Progenitor cell of endocrine pancreas (in vitro differentiated cells): ENCODE results near the gene NEK3. TPM values are rescaled to one million over a fixed set of nuclear protein-coding genes. Genes with fewer than 3 reads are reported as not detected.

ENCODE experiments used
- DNase-seq: peaks from one replicate; pipeline ENCODE4 v3.0.0; 2021; ENCODE audit warnings: low spot score; ENCODE audit not compliant: unreplicated experiment
- H3K27ac Mint-ChIP-seq: 2 replicates; pipeline ENCODE4 v1.8.0; 2021; ENCODE audit warnings: mild to moderate bottlenecking, moderate library complexity, mixed read lengths
- H3K27me3 Mint-ChIP-seq: 2 replicates; pipeline ENCODE4 v1.8.0; 2021; ENCODE audit warnings: mixed read lengths
- H3K36me3 Mint-ChIP-seq: 2 replicates; pipeline ENCODE4 v1.8.0; 2022; ENCODE audit warnings: mixed read lengths; ENCODE audit not compliant: insufficient read depth
- H3K4me1 Mint-ChIP-seq: 2 replicates; pipeline ENCODE4 v1.8.0; 2021; ENCODE audit warnings: low read depth, mixed read lengths
- H3K4me3 Mint-ChIP-seq: 2 replicates; pipeline ENCODE4 v1.8.0; 2021; ENCODE audit warnings: low read depth, mild to moderate bottlenecking, moderate library complexity, mixed read lengths
- H3K9me3 Mint-ChIP-seq: 2 replicates; pipeline ENCODE4 v1.8.0; 2021; ENCODE audit warnings: low read depth, mixed read lengths
- CTCF ChIP-seq: fragments of 200-600 bp; sonication (generic); IDR thresholded peaks from one replicate; pipeline ENCODE4 v1.5.0; 2021; ENCODE audit warnings: antibody characterized with exemption, mild to moderate bottlenecking; ENCODE audit not compliant: unreplicated experiment
- total RNA-seq: library from RNA; stranded (reverse); gene quantifications from 2 replicates; pipeline ENCODE4 v1.2.1, GENCODE V29; 2021

Gene NEK3
- total RNA-seq, 1 donor from 2014 or later = 26.3 TPM

- no peak for TF ChIP-seq CTCF
- Mint-ChIP-seq H3K4me1 (peaks cover 69% of the 10 kb centered on the region), H3K27me3 (no peaks in the 10 kb centered on the region), H3K4me3 (peak overlapping the region; percentile 78), H3K36me3 (peaks cover 2% of the 10 kb centered on the region), H3K27ac (peak overlapping the region; percentile 91), H3K9me3 (peaks cover 4% of the 10 kb centered on the region)
- no peak for DNase-seq
These were observed 656 bp upstream of the NEK3 start for GRCh38 chr13:52160053-52160452.

DNA sequence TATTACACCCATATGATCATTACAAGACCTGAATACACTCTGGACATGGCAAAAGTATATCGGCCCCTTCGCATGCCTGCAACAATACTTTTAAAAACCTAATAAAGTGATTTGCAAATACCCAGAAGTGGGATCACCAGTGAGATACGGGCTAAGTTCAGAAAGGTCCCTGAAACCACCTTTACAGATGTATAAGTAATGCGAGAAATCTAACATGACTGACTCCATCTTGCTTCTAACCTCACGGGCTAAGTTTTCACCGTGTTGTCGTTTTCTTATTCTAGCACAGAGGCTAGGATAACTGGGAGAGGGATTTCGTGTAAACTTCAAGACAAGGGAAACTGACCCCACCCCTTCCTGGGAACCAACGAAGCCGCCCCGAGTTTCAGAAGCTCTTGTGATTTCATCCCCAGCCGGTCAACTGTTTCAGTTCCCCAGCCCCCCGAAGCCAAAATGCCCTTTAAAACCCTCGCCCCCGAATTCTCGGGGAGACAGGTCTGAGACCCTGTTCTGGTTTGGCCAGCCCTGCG lies 703 bp downstream of the NEK3 start:
- TF ChIP-seq CTCF = no peak
- Mint-ChIP-seq H3K4me1 (peaks cover 62% of the 10 kb centered on the region), H3K36me3 (peaks cover 2% of the 10 kb centered on the region), H3K27ac (peak overlapping the region; percentile 94), H3K4me3 (peak overlapping the region; percentile 78), H3K9me3 (peaks cover 4% of the 10 kb centered on the region), H3K27me3 (no peaks in the 10 kb centered on the region)
- no peak for DNase-seq

GRCh38 chr13:52156724-52157261 lies 2.6 kb downstream of the NEK3 start:
- H3K36me3 Mint-ChIP-seq = peaks cover 2% of the 10 kb centered on the region
- no peak for DNase-seq
- H3K4me1 Mint-ChIP-seq = peaks cover 45% of the 10 kb centered on the region
- H3K27ac Mint-ChIP-seq = no peak overlapping the region
- peak overlapping the region; percentile 27 for H3K4me3 Mint-ChIP-seq
- H3K9me3 Mint-ChIP-seq = peaks cover 4% of the 10 kb centered on the region
- H3K27me3 Mint-ChIP-seq = no peaks in the 10 kb centered on the region
- no peak for TF ChIP-seq CTCF

- Mint-ChIP-seq H3K27ac (no peak overlapping the region), H3K9me3 (peaks cover 4% of the 10 kb centered on the region), H3K27me3 (no peaks in the 10 kb centered on the region), H3K4me1 (peaks cover 32% of the 10 kb centered on the region), H3K4me3 (no peak overlapping the region), H3K36me3 (peaks cover 6% of the 10 kb centered on the region)
- DNase-seq = no peak
- TF ChIP-seq CTCF = no peak
These were observed 4.2 kb downstream of the NEK3 start for GRCh38 chr13:52155177-52155576.

DNA sequence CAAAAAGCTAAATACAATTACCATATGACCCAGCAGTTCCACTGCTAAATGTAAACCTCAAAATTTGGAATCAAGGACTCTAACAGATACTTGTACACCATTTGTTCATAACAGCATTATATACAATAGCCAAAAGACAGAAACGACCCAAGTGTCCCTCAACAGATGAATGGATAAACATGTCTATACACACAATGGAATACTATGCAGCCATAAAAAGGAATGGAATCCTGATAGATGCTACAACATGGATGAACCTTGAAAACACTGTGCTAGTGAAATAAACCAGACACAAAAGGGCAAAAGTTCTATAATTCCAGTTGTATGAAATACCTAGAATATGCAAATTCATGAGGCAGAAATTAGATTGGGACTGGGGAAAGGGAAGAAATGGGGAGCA lies 12.2 kb downstream of the NEK3 start:
- no peak for DNase-seq

More for the DNA sequence above, 12.2 kb downstream of the NEK3 start:
- peaks cover 15% of the 10 kb centered on the region for H3K36me3 Mint-ChIP-seq
- H3K9me3 Mint-ChIP-seq = peaks cover 4% of the 10 kb centered on the region
- no peaks in the 10 kb centered on the region for H3K27me3 Mint-ChIP-seq
- H3K4me1 Mint-ChIP-seq = no peaks in the 10 kb centered on the region
- H3K4me3 Mint-ChIP-seq = no peak overlapping the region
- H3K27ac Mint-ChIP-seq = no peak overlapping the region
- no peak for TF ChIP-seq CTCF
